HepG2 (cell line): Measurements from ENCODE around the gene DRAXIN.

ENCODE experiments used
- EEA1 ChIP-seq: sonication (generic); formaldehyde crosslinking; IDR thresholded peaks from 2 replicates; pipeline ENCODE4 v1.5.1; 2020; ENCODE audit warnings: mild to moderate bottlenecking, missing genetic modification reagents, borderline replicate concordance
- EP300 ChIP-seq, 3 experiments: sonication (generic) in 1 of 3; formaldehyde crosslinking in 1 of 3; IDR thresholded peaks; 2 replicates each; pipeline versions ENCODE4 v1.5.1 to v1.6.1; 2011 to 2020; ENCODE audit warnings: low read depth in 2 of 3, low read length in 2 of 3, borderline replicate concordance in 1 of 3, improper control_type of control experiment in 1 of 3, mild to moderate bottlenecking in 1 of 3, missing genetic modification reagents in 1 of 3, moderate library complexity in 1 of 3
- ETV6 ChIP-seq: sonication (generic); formaldehyde crosslinking; conservative IDR thresholded peaks from 2 replicates; pipeline ENCODE4 v1.4.0; 2020; ENCODE audit warnings: missing genetic modification reagents
- FOXK1 ChIP-seq: sonication (generic); formaldehyde crosslinking; IDR thresholded peaks from 2 replicates; pipeline ENCODE4 v1.4.0; 2020; ENCODE audit warnings: low read depth, missing genetic modification reagents, borderline replicate concordance
- GABPA ChIP-seq, 2 experiments: IDR thresholded peaks; 2 replicates each; pipeline ENCODE4 v1.6.1; 2011 to 2016; ENCODE audit warnings: low read depth in 2 of 2, low read length in 1 of 2, missing biosample characterization in 1 of 2, missing genetic modification characterization in 1 of 2
- KDM1A ChIP-seq: IDR thresholded peaks from 2 replicates; pipeline ENCODE4 v1.6.1; 2016; ENCODE audit warnings: missing compliant biosample characterization
- NONO ChIP-seq, 2 experiments: fragments of 450-650 bp in 1 of 2; sonication (generic) in 1 of 2; formaldehyde crosslinking in 1 of 2; IDR thresholded peaks in 1 of 2; conservative IDR thresholded peaks in 1 of 2; 2 replicates each; pipeline versions ENCODE4 v1.6.1 to v1.8.0; 2017 to 2022; ENCODE audit warnings: mild to moderate bottlenecking in 1 of 2, missing genetic modification reagents in 1 of 2, moderate library complexity in 1 of 2
- POLR2AphosphoS5 ChIP-seq: IDR thresholded peaks from 2 replicates; pipeline ENCODE4 v1.6.1; 2012; ENCODE audit warnings: low read depth, low read length
- SNAPC5 ChIP-seq: sonication (generic); formaldehyde crosslinking; IDR thresholded peaks from 2 replicates; pipeline ENCODE4 v1.8.1; 2023; ENCODE audit warnings: mild to moderate bottlenecking, missing genetic modification reagents, borderline replicate concordance
- ZNF232 ChIP-seq: sonication (generic); formaldehyde crosslinking; IDR thresholded peaks from 2 replicates; pipeline ENCODE4 v1.4.0; 2020; ENCODE audit warnings: missing genetic modification reagents, borderline replicate concordance
- ZNF329 ChIP-seq: sonication (generic); formaldehyde crosslinking; IDR thresholded peaks from 2 replicates; pipeline ENCODE4 v1.9.0; 2021; ENCODE audit warnings: low read depth, mild to moderate bottlenecking, missing genetic modification reagents
- ZNF558 ChIP-seq: sonication (generic); formaldehyde crosslinking; IDR thresholded peaks from 2 replicates; pipeline ENCODE4 v1.9.0; 2022; ENCODE audit warnings: mild to moderate bottlenecking, missing genetic modification reagents, borderline replicate concordance
- ZNF607 ChIP-seq: sonication (generic); formaldehyde crosslinking; IDR thresholded peaks from 2 replicates; pipeline ENCODE4 v1.5.1; 2020; ENCODE audit warnings: missing genetic modification reagents, mild to moderate bottlenecking, borderline replicate concordance

DNA sequence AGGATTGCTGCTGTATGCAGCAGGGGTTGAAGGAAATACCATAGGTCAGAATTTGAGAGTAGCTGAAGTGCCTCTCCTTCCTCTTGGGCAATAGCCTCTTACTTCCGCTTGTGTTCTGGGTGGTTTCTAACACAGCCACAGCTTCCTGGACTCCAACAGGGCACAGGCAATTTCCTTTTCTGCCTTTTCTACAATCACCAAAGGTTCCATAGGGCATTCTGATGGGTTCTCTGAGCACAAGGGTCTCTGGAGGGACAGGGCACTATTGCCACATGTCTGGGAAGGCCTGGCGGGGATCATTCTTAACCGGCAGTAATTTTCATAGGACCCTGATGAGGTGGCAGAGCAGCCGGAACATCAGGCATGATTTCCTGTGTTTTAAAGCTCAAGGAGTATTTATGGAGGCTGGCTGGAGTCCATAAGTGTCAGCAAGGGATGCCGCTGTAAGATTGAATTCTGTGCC is 39.0 kb downstream of the DRAXIN start:
- TF ChIP-seq POLR2AphosphoS5 (no peak), SNAPC5 (CRISPR knock-in tag) (no peak), NONO (IDR thresholded peaks at IDR 0.05) (no peak), NONO (CRISPR knock-in tag; conservative IDR thresholded peaks at IDR 0.05) (no peak), ETV6 (CRISPR knock-in tag) (no peak), FOXK1 (no peak), EP300 (IDR thresholded peaks at IDR 0.05; ENCODE audit: low read depth in 2 of 2, low read length in 2 of 2) (no peak), EP300 (CRISPR knock-in tag; IDR thresholded peaks at IDR 0.05; ENCODE audit: borderline replicate concordance) (no peak), ZNF607 (CRISPR knock-in tag) (no peak), KDM1A (CRISPR knock-in tag) (no peak), ZNF232 (CRISPR knock-in tag) (no peak), ZNF558 (CRISPR knock-in tag) (no peak), ZNF329 (CRISPR knock-in tag) (no peak), EEA1 (CRISPR knock-in tag) (no peak), GABPA (IDR thresholded peaks at IDR 0.05; ENCODE audit: low read depth, low read length) (no peak), GABPA (CRISPR knock-in tag; IDR thresholded peaks at IDR 0.05; ENCODE audit: low read depth) (no peak)
